Measurements from ENCODE around the gene SPEG. TPM values are rescaled to one million over a fixed set of nuclear protein-coding genes. Genes with fewer than 3 reads are reported as not detected.

The SPEG gene
- total and polyA plus RNA-seq, 2 of the 8 experiments (the other 6 are each of a cell fraction or from before 2014, with no cell fraction given): 19.9 to 32.0 TPM

GRCh38 chr2:219400562-219400961 is 34.1 kb upstream of the SPEG start (continued):
- TF ChIP-seq CTCF (IDR thresholded peaks at IDR 0.05; ENCODE audit: control extremely low read depth in 1 of 3, insufficient read depth in 1 of 3, low read depth in 1 of 3, low read length in 3 of 3) (no peak), SAP30 (IDR thresholded peaks at IDR 0.05; ENCODE audit: insufficient read depth, insufficient replicate concordance, low read length) (no peak), TAF7 (optimal IDR thresholded peaks at IDR 0.05; ENCODE audit: borderline replicate concordance, low read depth, low read length) (no peak), SIX5 (IDR thresholded peaks at IDR 0.05; ENCODE audit: low read depth, low read length) (no peak), RFX5 (IDR thresholded peaks at IDR 0.05; ENCODE audit: borderline replicate concordance, low read depth, low read length) (no peak), POU5F1 (IDR thresholded peaks at IDR 0.05; ENCODE audit: low read depth, low read length) (no peak), KDM5A (IDR thresholded peaks at IDR 0.05; ENCODE audit: low read length) (no peak), SP4 (IDR thresholded peaks at IDR 0.05; ENCODE audit: low read length) (no peak), ASH2L (IDR thresholded peaks at IDR 0.05; ENCODE audit: low read length) (no peak), ZNF274 (IDR thresholded peaks at IDR 0.05; ENCODE audit: borderline replicate concordance, extremely low read depth, low read length) (no peak), EZH2 (IDR thresholded peaks at IDR 0.05; ENCODE audit: low read depth, low read length, severe bottlenecking) (no peak)
